K562 (cell line): Measurements from ENCODE around the gene MORC4. TPM values are rescaled to one million over a fixed set of nuclear protein-coding genes. Genes with fewer than 3 reads are reported as not detected.

ENCODE experiments used
- ATAC-seq: fragments of 200-7000 bp; cut with Tn5 transposase; 3 replicates; pipeline ENCODE4 v1.9.1; 2020; ENCODE audit warnings: moderate library complexity
- BruUV-seq: library from RNA; stranded (reverse); fragments of 400-500 nt; replicated peaks from 2 replicates; lab custom pipeline; 2021; lab: Mats Ljungman, UMichigan
- CTCF ChIA-PET: fragments of 300-600 bp; formaldehyde crosslinking; extraction: SDS; loops from one replicate; lab custom pipeline; 2021; ENCODE audit warnings: low intra/inter-chr PET ratio; lab: Yijun Ruan, JAX
- POLR2A ChIA-PET: fragments of 300-600, 350-650 bp; sonication (Branson Sonifier 250); formaldehyde crosslinking; extraction: SDS; loops from one replicate; lab custom pipeline; 2021; ENCODE audit warnings: antibody characterized with exemption, inconsistent platforms; lab: Yijun Ruan, JAX
- DNase-seq, 4 experiments: peaks; one replicate each; pipeline versions ENCODE4 v3.0.0 to v3.0.0-alpha.2; 2011 to 2018; ENCODE audit warnings: low spot score in 3 of 4, mixed read lengths in 3 of 4; ENCODE audit errors: extremely low read depth in 1 of 4
- FAIRE-seq: peaks from 2 replicates; lab custom pipeline; 2011; peaks lifted over from hg19 to GRCh38; lab: Jason Lieb, UNC
- H2AFZ ChIP-seq: 2 replicates; pipeline ENCODE4 v1.6.0; 2011; ENCODE audit warnings: low read depth, low read length, control low read depth, inconsistent platforms
- H3K27ac ChIP-seq: fragments of 200-600 bp; 3 replicates; pipeline ENCODE4 v1.8.0; 2011; ENCODE audit warnings: low read depth, mild to moderate bottlenecking, control low read depth, inconsistent platforms, low read length, moderate library complexity, mixed read lengths; ENCODE audit errors: extremely low read depth
- H3K27me3 ChIP-seq, 2 experiments: fragments of 300-600 bp in 1 of 2; 2 replicates in 1 of 2; 3 replicates in 1 of 2; pipeline versions ENCODE4 v1.6.0 to v1.8.0; 2011; ENCODE audit warnings: inconsistent platforms in 2 of 2, low read length in 2 of 2, mild to moderate bottlenecking in 1 of 2, mixed read lengths in 1 of 2, moderate library complexity in 1 of 2; ENCODE audit not compliant: control insufficient read depth in 2 of 2, insufficient read depth in 2 of 2
- H3K36me3 ChIP-seq: fragments of 300-600 bp; 3 replicates; pipeline ENCODE4 v1.8.0; 2011; ENCODE audit warnings: mild to moderate bottlenecking, low read length, inconsistent platforms; ENCODE audit not compliant: control insufficient read depth, insufficient read depth
- H3K4me1 ChIP-seq, 2 experiments: fragments of 200-600 bp in 1 of 2; replicated peaks in 1 of 2; 2 replicates in 1 of 2; 3 replicates in 1 of 2; pipeline versions ENCODE4 v1.5.1 to v1.8.0; 2011; ENCODE audit warnings: inconsistent platforms in 2 of 2, low read length in 2 of 2, mild to moderate bottlenecking in 1 of 2, mixed read lengths in 1 of 2, moderate library complexity in 1 of 2; ENCODE audit not compliant: control insufficient read depth in 2 of 2, insufficient read depth in 2 of 2
- H3K4me2 ChIP-seq: 2 replicates; pipeline ENCODE4 v1.6.1; 2011; ENCODE audit warnings: low read length, control low read depth, inconsistent platforms, mixed read lengths; ENCODE audit not compliant: insufficient read depth
- H3K4me3 ChIP-seq: fragments of 200-600 bp; sonication (generic), shearing (Covaris generic); 2 replicates; pipeline ENCODE4 v1.5.1; 2016; ENCODE audit warnings: control low read depth, inconsistent platforms
- H3K79me2 ChIP-seq: fragments of 200-600 bp; 3 replicates; pipeline ENCODE4 v1.8.0; 2011; ENCODE audit warnings: low read length, inconsistent platforms; ENCODE audit not compliant: control insufficient read depth, insufficient read depth
- H3K9ac ChIP-seq, 2 experiments: 2 replicates each; pipeline versions ENCODE4 v1.6.0 to v1.6.1; 2011; ENCODE audit warnings: low read depth in 2 of 2, low read length in 2 of 2, control low read depth in 1 of 2, inconsistent platforms in 1 of 2, mild to moderate bottlenecking in 1 of 2, mixed read lengths in 1 of 2; ENCODE audit not compliant: insufficient read depth in 1 of 2
- H3K9me1 ChIP-seq: one replicate; pipeline ENCODE4 v1.6.0; 2011; ENCODE audit warnings: inconsistent platforms, mild to moderate bottlenecking, low read length, moderate library complexity; ENCODE audit not compliant: control insufficient read depth, insufficient read depth
- H3K9me3 ChIP-seq: replicated peaks from 2 replicates; pipeline ENCODE4 v1.5.1; 2011; ENCODE audit warnings: low read depth, low read length, inconsistent platforms; ENCODE audit not compliant: control insufficient read depth, insufficient read depth
- H4K20me1 ChIP-seq: replicated peaks from 2 replicates; pipeline ENCODE4 v1.6.1; 2011; ENCODE audit warnings: low read length, inconsistent platforms, mixed read lengths; ENCODE audit not compliant: control insufficient read depth, insufficient read depth
- E2F3 ChIP-seq: fragments of 250-450 bp; sonication (Bioruptor Pico); IDR thresholded peaks from 2 replicates; pipeline ENCODE4 v1.4.0; 2020; ENCODE audit warnings: mild to moderate bottlenecking
- MCM2 ChIP-seq: fragments of 450-650 bp; IDR thresholded peaks from 2 replicates; pipeline ENCODE4 v1.6.1; 2017; ENCODE audit warnings: low read depth, mild to moderate bottlenecking
- MCM5 ChIP-seq: fragments of 450-650 bp; IDR thresholded peaks from 2 replicates; pipeline ENCODE4 v1.6.1; 2016; ENCODE audit warnings: low read depth
- NFRKB ChIP-seq: fragments of 450-650 bp; IDR thresholded peaks from 2 replicates; pipeline ENCODE4 v1.6.1; 2016; ENCODE audit warnings: low read depth
- RFX7 ChIP-seq: fragments of 250-450 bp; sonication (Bioruptor Pico); IDR thresholded peaks from 2 replicates; pipeline ENCODE4 v1.5.1; 2021; ENCODE audit warnings: mild to moderate bottlenecking
- RHOXF2B ChIP-seq: fragments of 250-450 bp; sonication (Bioruptor Pico); conservative IDR thresholded peaks from 2 replicates; pipeline ENCODE4 v1.5.1; 2021
- STAG1 ChIP-seq: sonication (generic); formaldehyde crosslinking; IDR thresholded peaks from 2 replicates; pipeline ENCODE4 v1.5.0; 2020; ENCODE audit warnings: missing genetic modification reagents, borderline replicate concordance
- THRAP3 ChIP-seq: fragments of 450-650 bp; IDR thresholded peaks from 2 replicates; pipeline ENCODE4 v1.6.1; 2016; ENCODE audit warnings: mild to moderate bottlenecking, inconsistent platforms, borderline replicate concordance
- WGBS: fragments of 100-300 bp; shearing (Covaris generic); methylation state at CpG from one replicate; pipeline ENCODE4 v1.1.6; 2016; ENCODE audit warnings: low coverage, mixed read lengths; ENCODE audit not compliant: insufficient coverage; ENCODE audit errors: missing lambda C conversion rate; 5-methylcytosine and 5-hydroxymethylcytosine counted together
- in situ Hi-C: fragments of 300-500 bp; cut with MboI; formaldehyde crosslinking; loops from 4 replicates; pipeline ENCODE4 v1.15.0; 2018; ENCODE audit warnings: inconsistent platforms, mixed read lengths
- intact Hi-C: fragments of 100-400 bp; cut with micrococcal nuclease; formaldehyde crosslinking; loops from 2 replicates; pipeline ENCODE4 v1.14.2; 2022
- polyA plus RNA-seq, 8 experiments: library from polyadenylated mRNA; depleted of rRNA in 4 of 8; stranded (reverse) in 5 of 8; unstranded in 3 of 8; fragments of >200 nt; fragmentation: Nextera tagmentation in 2 of 8; fragmentation: Illumina TruSeq in 1 of 8; extraction: Ambion mirVana in 2 of 8; extraction: Trizol in 1 of 8; gene quantifications; 2 replicates each; pipeline versions ENCODE4 v1.2.1 to v1.2.3, GENCODE V29; 2011 to 2014; ENCODE audit warnings: inconsistent platforms in 1 of 8, missing spikeins in 1 of 8
- total RNA-seq, 7 experiments: library from RNA; depleted of rRNA in 6 of 7; stranded (reverse); fragments of >200 nt in 6 of 7; fragmentation: Illumina TruSeq in 2 of 7; extraction: Trizol in 2 of 7; gene quantifications; 2 replicates each; pipeline versions ENCODE4 v1.2.1 to v1.2.3, GENCODE V29; 2011 to 2021; ENCODE audit warnings: low replicate concordance in 1 of 7

Gene MORC4
- total and polyA plus RNA-seq, 9 of the 15 experiments (the other 6 are each of a cell fraction or from before 2014, with no cell fraction given), result 0.04 to 0.53 (median 0.18) TPM

DNA sequence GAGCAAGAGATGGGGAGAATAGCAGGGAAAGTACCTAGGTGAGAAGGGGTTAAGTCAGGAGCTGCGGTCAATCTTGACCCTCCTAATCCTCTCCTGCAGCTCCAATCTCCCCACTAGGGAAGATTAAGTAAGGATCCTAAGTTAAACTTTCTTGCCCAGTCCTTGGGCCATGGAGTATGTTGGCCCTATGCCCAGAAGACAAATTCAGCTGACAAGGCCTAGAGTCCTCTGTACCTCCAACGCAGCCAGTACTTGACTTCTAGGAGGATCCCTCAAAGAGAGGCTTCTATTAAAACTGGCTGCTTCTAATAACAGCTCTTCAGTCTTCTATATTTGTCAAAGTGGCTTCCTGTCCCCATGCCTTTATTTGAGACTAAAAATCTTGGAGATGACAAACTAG, 78.4 kb downstream of the MORC4 start (continued):
- TF ChIP-seq NFRKB, result no peak
- TF ChIP-seq MCM5, result no peak
- no peak for TF ChIP-seq RFX7 (CRISPR knock-in tag)
- no peak for TF ChIP-seq STAG1
- TF ChIP-seq E2F3 (CRISPR knock-in tag), result no peak
- TF ChIP-seq THRAP3, result no peak
- no peak for TF ChIP-seq RHOXF2B (CRISPR knock-in tag)
- TF ChIP-seq, all 486 proteins: peak for 0

DNA sequence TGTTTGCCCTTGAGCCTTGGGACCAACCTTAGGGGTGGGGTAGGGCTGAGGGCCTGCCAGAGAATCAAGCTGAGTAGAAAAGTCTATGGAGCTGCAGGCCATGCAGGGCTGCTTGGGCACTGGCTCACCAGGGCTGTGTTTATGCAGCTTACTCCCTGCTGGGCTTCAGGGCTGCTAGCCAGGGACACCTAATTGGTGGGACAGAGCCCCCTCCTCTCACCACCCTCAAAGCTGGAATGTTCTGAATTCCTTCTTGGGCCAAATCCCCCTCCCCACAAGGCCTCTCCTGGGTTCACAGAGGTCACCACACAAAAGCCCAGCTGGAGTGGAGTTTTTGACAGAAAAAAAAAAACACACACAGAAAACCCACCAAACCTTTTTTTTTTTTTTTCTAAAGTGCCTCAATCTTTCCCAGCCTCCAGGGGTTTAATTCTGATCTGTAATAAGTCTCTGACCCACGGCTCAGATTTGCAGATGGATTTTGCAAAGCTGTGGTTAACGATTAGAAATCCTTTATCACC, 80.0 kb downstream of the MORC4 start, which contains the start of gene CLDN2:
Gene CLDN2, plus strand, starts transcription at position 471 of the 521 bp plus-strand sequence. CDS start 7,827 bp downstream, outside the sequence.
- Histone ChIP-seq H3K4me2 (no peak within 1 kb of the TSS), H4K20me1 (no peaks in the 10 kb centered on the region), H3K9ac (no peak within 1 kb of the TSS), H3K79me2 (no peaks in the 10 kb centered on the region), H3K9me3 (no peaks in the 10 kb centered on the region), H3K36me3 (no peaks in the 10 kb centered on the region), H3K4me1 (no peaks in the 10 kb centered on the region), H3K27me3 (no peaks in the 10 kb centered on the region), H2AFZ (no peak within 1 kb of the TSS), H3K4me3 (no peak within 1 kb of the TSS), H3K9me1 (no peaks in the 10 kb centered on the region), H3K27ac (no peak within 1 kb of the TSS)
- POLR2A ChIA-PET, result interaction anchor here (0.7 kb wide), 1 partner anchor 43 kb away, joined by 3 read pairs; no protein-coding TSS in a partner anchor
- CTCF ChIA-PET, result no interaction called here
- no peak for FAIRE-seq
- no peak for DNase-seq
- intact Hi-C loops, result no loop called here
- BruUV-seq, result no TSS peak
- in situ Hi-C loops, result no loop called here
- no peak for TF ChIP-seq MCM2
- WGBS, result 0% methylated on average over 2 of the region's 2 CpGs
- no peak for ATAC-seq
